ENCODE measurements around the gene SDCBP2.
"Not testable (repeated sequence)": the region's sequence is repeated elsewhere in the genome, so short reads cannot be mapped to it uniquely, and the experiment has no call there.

The SDCBP2 gene

GRCh38 chr20:1357921-1358671, 29.2 kb upstream of the SDCBP2 start:
- DNase-seq = no peak

- no peak for DNase-seq
Measured at GRCh38 chr20:1353956-1354355, 25.0 kb upstream of the SDCBP2 start.

- no peak for DNase-seq
Measured at GRCh38 chr20:1346315-1346969, 17.5 kb upstream of the SDCBP2 start.

GRCh38 chr20:1345756-1346093, 16.8 kb upstream of the SDCBP2 start:
- DNase-seq = no peak

- DNase-seq = no peak
Measured at GRCh38 chr20:1345030-1345755, 16.3 kb upstream of the SDCBP2 start.

- DNase-seq = not testable (repeated sequence)
Measured at GRCh38 chr20:1343446-1344124, 14.6 kb upstream of the SDCBP2 start.

GRCh38 chr20:1341561-1342265, 12.8 kb upstream of the SDCBP2 start:
- no peak for DNase-seq

- no peak for DNase-seq
Measured at GRCh38 chr20:1338801-1339200, 9.9 kb upstream of the SDCBP2 start.

GRCh38 chr20:1338096-1338495, 9.2 kb upstream of the SDCBP2 start:
- DNase-seq = no peak

- no peak for DNase-seq
Measured at GRCh38 chr20:1337441-1337840, 8.5 kb upstream of the SDCBP2 start.

- no peak for DNase-seq
Measured at GRCh38 chr20:1336699-1337367, 7.9 kb upstream of the SDCBP2 start.

GRCh38 chr20:1335961-1336698, 7.2 kb upstream of the SDCBP2 start:
- DNase-seq = no peak

- DNase-seq = no peak
Measured at GRCh38 chr20:1334761-1335160, 5.8 kb upstream of the SDCBP2 start.

- DNase-seq = no peak
Measured at GRCh38 chr20:1334370-1334731, 5.4 kb upstream of the SDCBP2 start.

GRCh38 chr20:1333462-1334369, 4.8 kb upstream of the SDCBP2 start:
- no peak for DNase-seq

- DNase-seq = no peak
Measured at GRCh38 chr20:1332749-1333300, 3.9 kb upstream of the SDCBP2 start.

GRCh38 chr20:1331801-1332453, 3.0 kb upstream of the SDCBP2 start:
- no peak for DNase-seq

GRCh38 chr20:1331101-1331500, 2.2 kb upstream of the SDCBP2 start:
- DNase-seq = no peak

GRCh38 chr20:1330075-1330830, 1.3 kb upstream of the SDCBP2 start:
- DNase-seq = no peak

Data from T-helper 9 cell (primary cell).